ENCODE measurements around the gene PTPRC.
A peak's percentile ranks its signal among the peaks of the same experiment; 100 is the strongest.

The PTPRC gene

DNA sequence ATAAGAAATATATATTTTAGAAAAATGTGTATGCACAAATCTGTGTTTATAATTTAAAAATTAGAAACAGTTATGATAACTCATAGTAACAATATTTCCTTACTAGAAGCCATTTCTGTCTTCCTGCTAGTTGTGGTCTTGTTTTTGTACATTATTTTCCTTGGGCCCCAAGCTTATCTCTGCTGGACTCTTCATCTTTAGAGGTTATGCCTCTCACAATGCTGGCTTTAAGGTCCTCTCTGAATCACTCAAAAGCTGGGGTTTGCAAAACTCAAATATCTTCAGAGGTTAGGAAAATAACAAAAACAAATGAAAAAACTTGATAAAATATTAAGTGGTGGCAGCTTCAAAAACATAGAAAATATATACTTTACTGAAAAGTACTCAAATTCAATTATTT lies 133.8 kb downstream of the PTPRC start:
- DNase-seq = no peak

DNA sequence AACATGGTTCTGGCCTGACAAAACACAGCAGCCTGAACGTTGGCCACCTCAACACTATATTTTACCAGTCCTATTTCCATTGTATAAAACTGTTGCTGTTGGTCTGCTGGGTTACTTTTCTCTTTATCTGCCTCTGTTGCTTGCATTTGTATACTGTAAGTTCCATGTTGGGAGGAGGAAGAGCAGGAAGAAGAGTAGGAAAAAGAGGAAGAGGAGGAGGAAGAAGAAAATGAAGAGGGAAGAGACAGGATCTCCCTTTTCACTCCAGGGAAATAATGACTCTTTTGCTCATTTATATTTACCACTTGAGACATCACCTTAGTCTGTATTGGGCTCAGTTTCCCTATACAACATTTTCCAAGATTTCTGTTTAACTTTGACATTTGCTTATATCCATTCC lies 134.2 kb downstream of the PTPRC start:
- no peak for DNase-seq

DNA sequence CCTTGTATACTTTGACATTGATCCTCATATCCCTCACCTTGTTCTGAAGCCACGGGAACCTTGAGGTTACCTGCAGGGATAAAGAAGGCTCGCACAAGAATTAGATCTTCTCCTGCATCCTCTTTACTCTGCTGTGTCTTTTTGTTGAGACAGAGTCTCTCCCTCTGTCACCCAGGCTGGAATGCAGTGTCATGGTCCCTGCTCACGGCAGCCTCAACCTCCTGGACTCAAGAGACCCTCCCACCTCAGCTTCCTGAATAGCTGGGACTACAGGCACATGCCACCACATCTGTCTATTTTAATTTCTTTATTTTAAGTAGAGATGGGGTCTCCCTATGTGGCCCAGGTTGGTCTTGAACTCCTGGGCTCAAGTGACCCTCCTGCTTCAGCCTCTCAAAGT lies 134.7 kb downstream of the PTPRC start:
- DNase-seq = no peak

DNA sequence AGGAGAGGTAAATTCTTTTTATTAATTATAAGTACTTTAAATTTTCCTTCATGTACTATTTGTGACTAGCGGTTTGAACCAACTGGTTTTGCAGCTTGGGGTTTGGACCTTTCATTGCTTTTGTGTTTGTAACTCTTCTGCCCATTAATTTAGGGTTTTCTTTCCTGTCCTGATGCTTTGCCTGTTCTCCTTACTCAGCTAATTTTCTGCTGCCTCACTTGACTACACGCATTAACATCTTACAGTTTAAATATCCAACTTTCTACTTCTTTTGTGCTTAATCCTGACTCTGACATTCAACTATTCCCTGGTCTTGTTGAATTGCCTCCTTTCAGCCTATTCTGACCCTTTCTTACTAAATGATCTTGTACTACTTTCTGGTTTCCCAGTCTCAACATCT lies 135.6 kb downstream of the PTPRC start:
- DNase-seq = no peak

DNA sequence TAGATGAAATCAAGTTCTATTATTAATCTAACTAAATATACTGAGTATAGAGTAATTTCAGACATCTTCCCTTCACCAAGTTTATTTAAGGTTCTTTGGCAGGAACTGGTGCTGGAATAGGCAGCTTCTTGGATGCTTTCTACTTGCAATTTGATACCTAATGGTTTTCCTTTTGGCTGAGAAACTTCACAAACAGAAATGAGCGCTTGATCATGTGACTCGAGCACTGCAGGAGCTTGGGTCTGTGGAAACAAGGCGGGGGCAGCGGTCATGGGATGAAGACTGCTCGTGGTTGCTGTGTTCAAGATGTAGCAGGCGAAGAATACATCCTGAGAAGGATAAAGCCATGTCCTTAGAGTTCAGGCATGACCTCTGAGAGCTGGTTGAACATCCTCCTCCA lies 136.8 kb downstream of the PTPRC start:
- DNase-seq = no peak

DNA sequence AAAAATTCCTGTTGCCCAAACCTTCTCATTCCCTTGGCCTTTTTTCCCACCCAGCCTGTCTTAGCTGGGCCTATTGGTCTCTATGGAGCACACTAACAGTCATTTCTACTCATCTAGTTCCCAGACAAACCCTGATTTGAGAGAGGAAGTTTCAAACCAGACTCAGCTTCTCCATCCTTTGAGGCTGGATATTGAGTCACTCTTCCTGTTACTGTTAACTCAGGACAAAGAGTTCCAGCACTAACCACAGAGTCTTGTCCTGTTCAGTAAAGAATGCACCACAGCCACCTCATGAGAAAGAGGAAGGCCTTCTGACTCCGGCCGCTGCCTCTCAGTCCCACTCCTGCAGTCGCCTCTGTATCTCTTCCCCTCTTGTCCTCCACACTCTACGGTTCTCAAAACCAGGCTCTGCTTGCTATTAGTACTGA lies 137.8 kb downstream of the PTPRC start:
- no peak for DNase-seq

DNA sequence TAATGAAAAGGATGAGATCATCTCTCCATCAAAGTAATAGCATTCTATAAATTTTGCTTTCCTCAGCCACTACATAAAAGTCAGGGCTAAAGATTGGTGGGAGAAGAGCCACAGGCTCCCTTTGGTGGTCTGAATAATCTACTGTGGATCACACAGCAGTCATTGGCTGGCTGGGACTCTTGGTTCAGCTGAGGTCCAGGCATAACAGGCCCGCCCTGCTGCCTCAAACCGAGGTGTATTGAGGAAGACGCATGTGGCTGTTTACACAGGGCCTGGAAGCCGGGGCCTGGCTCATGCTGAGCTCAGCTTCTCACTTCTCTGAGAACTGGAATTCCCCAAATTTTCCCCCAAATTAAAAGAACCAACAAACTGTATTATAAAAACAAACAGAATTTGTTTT lies 139.2 kb downstream of the PTPRC start:
- no peak for DNase-seq

DNA sequence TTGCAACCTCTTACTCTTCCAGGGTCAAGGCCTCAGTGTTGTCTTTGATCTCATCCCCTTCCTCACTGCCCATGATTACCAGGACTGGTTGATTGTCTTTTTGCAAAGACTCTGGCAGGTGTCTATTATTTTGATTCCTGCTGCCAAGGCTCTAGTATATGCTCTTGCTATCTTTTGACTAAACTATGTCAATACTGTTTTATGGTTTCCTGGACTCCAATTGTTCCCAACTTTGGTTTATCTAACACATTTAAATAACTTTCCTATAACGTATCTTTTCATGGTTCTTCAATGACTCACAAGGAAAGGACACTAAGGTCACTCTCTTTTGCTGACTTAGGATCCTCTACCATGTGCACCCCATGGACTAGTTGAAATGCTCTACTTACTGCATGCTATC lies 141.5 kb downstream of the PTPRC start:
- no peak for DNase-seq

DNA sequence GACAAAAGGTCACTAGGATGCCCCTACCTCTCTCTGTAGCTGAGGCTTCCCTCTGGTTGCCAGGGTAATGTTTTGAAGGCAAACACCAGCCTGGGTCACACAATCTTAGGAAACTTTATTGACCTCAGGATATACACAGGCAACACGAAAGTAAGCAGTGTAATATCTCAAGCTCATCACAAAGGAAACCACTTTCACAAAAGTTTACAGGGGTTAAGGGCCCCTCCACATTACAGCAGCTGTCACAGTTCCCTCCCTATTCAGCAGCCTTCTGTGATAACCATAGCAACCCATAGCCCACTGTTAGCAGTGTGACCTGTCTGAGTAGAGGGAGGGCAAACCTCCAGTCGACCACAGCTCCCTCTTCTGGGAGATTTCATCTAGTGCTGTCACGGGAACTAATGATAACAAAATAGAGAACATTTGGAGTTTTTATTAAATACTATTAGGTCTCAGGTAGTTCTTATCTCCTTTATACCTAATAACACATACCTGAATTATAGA lies 149.8 kb downstream of the PTPRC start:
- DNase-seq = peak; percentile 16

DNA sequence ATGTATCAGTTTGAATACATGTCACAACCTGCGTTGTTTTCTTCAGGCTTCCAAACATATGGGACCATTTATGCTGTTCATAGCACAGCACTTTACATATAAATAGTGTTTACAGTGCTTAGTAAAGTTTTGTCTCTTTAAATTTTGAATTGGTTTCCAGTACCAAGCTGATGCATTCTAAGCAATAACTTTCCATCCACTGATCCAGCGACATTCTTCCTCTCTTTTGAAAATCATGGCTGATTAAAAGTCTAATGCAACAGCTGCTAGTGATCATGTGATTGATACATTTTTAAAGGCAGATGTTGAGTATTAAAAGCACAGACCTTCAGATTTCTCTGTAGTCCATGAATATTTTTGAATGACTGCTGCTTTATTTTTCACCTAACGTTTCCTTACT lies 154.9 kb downstream of the PTPRC start:
- DNase-seq = no peak

DNA sequence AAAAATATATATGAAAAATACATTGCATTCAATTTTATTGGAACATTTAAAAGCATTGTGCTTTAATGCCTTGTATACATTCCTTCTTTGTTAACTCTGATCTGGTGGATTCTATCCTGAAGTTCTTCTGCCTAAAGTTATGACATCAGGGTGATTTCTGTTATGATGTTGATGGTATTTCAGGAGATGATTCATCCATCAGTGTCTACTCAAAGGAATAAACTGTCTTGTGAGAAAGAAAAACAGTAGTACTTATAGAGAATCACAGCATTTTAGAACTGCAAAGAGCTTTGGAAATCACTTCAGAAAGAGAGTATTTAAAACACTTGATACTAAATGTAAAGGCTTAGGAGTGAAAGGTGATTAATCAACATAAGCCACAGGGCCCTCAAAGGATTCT lies 155.7 kb downstream of the PTPRC start:
- DNase-seq = no peak

DNA sequence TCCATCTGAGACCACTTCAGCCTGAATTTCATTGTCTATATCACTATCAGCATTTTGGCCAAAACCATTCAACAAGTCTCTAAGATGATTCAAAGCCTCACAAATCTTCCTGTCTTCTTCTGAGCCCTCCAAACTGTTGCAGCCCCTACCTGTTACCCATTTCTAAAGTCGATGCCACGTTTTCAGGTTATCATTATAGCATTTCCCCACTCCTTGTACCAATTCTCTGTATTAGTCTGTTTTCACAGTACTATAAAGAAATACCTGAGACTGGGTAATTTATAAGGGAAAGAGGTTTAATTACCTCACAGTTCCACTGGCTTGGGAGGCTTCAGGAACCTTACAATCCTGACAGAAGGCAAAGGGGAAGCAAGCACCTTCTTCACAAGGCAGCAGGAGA lies 158.8 kb downstream of the PTPRC start:
- no peak for DNase-seq

DNA sequence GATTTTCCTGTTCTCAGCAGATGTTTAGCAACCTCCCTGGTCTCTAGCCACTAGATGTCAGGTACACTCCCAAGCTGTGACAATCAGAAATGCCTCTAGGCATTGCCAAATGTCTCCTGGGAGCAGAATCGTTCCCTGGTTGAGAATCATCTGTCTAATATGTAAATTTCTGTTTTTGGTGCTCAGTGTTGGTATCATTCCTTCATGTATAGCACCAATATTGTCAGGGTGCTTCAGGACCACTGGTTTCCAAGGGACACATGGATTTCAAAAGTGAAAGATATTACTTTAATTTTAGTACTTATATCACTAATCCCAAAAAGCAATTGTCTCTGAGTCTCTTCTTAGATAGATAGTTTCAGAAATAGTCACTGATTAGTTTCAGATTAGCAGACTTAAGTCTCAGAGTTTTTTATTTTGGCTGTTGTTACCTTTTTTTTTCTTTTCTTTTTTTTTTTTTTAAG lies 160.1 kb downstream of the PTPRC start:
- DNase-seq = no peak

DNA sequence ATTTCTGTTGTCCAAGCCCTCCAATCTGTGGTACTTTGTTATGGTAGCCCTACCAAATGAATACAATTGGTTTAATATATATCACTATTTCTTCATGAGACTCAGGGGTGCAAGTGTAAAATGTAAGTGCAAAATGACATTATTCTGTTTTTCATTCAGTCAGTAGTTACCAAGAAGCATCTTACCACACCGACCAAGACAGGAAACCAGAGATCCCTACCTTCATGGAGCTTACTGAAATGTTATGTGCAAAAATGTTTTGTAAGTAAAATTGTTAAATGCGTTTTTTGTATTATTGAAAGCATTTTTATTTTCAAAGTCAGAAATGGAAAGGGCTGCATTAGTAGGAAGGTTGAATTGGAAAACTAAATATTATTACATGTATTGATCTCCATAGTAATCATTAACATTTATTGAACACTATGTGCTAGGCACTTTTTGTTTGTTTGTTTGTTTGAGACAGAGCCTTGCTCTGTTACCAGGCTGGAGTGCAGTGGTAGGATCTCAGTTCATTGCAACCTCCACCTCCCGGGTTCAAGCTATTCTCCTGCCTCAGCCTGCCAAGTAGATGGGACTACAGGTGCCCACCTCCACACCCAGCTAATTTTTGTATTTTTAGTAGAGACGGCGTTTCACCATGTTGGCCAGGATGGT lies 166.8 kb downstream of the PTPRC start:
- DNase-seq = no peak

DNA sequence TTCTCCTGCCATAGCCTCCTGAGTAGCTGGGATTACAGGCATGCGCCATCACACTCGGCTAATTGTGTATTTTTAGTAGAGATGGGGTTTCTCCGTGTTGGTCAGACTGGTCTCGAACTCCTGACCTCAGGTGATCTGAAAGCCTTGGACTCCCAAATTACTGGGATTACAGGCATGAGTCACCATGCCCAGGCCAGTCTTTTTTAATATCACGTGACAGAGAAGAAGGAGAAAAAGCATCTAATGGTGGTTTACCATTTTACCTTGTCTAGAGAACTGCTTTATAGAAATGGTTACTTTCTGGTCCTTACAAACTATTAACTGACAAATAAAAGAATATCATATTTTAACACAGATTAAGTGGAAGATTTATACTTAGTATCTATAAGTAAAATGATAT lies 168.0 kb downstream of the PTPRC start:
- DNase-seq = no peak
